Testis (tissue), 2 donors: ENCODE measurements around the gene MLYCD.

Source experiments
- CTCF ChIP-seq, 3 experiments: fragments of 450-650 bp in 2 of 3; fragments of 200-600 bp in 1 of 3; sonication (generic) in 1 of 3; IDR thresholded peaks; one replicate each; pipeline ENCODE4 v1.5.1; 2016 to 2019; ENCODE audit warnings: antibody characterized with exemption in 3 of 3, mild to moderate bottlenecking in 2 of 3, moderate library complexity in 1 of 3
- POLR2A ChIP-seq: fragments of 450-650 bp; IDR thresholded peaks from one replicate; pipeline ENCODE4 v1.6.1; 2017; ENCODE audit warnings: antibody characterized with exemption, mild to moderate bottlenecking, moderate library complexity

GRCh38 chr16:83849421-83849820 is 49.5 kb upstream of the MLYCD start:
- TF ChIP-seq CTCF (IDR thresholded peaks at IDR 0.05) (no peak), POLR2A (no peak)
